Calu3 (cell line): ENCODE data around the gene PEX1. TPM values are rescaled to one million over a fixed set of nuclear protein-coding genes. Genes with fewer than 3 reads are reported as not detected.

ENCODE experiments used
- BruUV-seq: library from RNA; stranded (reverse); fragments of 400-500 nt; replicated peaks from 2 replicates; lab custom pipeline; 2021; lab: Mats Ljungman, UMichigan
- CTCF ChIA-PET: fragments of 300-600 bp; sonication (Branson Sonifier 250); formaldehyde crosslinking; loops from one replicate; lab custom pipeline; 2022; ENCODE audit warnings: antibody characterized with exemption; lab: Charles Lee
- DNase-seq: peaks from one replicate; pipeline ENCODE4 v3.0.0; 2022
- H3K27ac Mint-ChIP-seq: one replicate; pipeline ENCODE4 v1.8.0; 2022; ENCODE audit warnings: mixed read lengths; ENCODE audit not compliant: unreplicated experiment
- H3K27me3 Mint-ChIP-seq: one replicate; pipeline ENCODE4 v1.8.0; 2022; ENCODE audit warnings: mixed read lengths; ENCODE audit not compliant: unreplicated experiment
- H3K36me3 Mint-ChIP-seq: one replicate; pipeline ENCODE4 v1.8.0; 2022; ENCODE audit warnings: mild to moderate bottlenecking, moderate library complexity, mixed read lengths; ENCODE audit not compliant: insufficient read depth, unreplicated experiment
- H3K4me1 Mint-ChIP-seq: one replicate; pipeline ENCODE4 v1.8.0; 2022; ENCODE audit warnings: mild to moderate bottlenecking, low read depth, mixed read lengths; ENCODE audit not compliant: unreplicated experiment
- H3K4me3 Mint-ChIP-seq: one replicate; pipeline ENCODE4 v1.8.0; 2022; ENCODE audit warnings: mild to moderate bottlenecking, low read depth, moderate library complexity, mixed read lengths; ENCODE audit not compliant: unreplicated experiment
- H3K9me3 Mint-ChIP-seq: one replicate; pipeline ENCODE4 v1.8.0; 2022; ENCODE audit warnings: low read depth, mixed read lengths; ENCODE audit not compliant: unreplicated experiment
- intact Hi-C: fragments of 100-400 bp; cut with micrococcal nuclease; formaldehyde crosslinking; loops from one replicate; pipeline ENCODE4 v1.10.0; 2022; ENCODE audit not compliant: unreplicated experiment
- total RNA-seq: library from RNA; stranded (reverse); gene quantifications from 2 replicates; pipeline ENCODE4 v1.2.3, GENCODE V29; 2022
- TF ChIP-seq, protein P1 (sequence below): fragments of 200-600 bp; IDR thresholded peaks from one replicate; pipeline ENCODE4 v1.8.0; 2022; ENCODE audit warnings: antibody characterized with exemption; ENCODE audit not compliant: unreplicated experiment

The PEX1 gene
- total RNA-seq, 1 experiment from 2014 or later = 10.1 TPM

DNA sequence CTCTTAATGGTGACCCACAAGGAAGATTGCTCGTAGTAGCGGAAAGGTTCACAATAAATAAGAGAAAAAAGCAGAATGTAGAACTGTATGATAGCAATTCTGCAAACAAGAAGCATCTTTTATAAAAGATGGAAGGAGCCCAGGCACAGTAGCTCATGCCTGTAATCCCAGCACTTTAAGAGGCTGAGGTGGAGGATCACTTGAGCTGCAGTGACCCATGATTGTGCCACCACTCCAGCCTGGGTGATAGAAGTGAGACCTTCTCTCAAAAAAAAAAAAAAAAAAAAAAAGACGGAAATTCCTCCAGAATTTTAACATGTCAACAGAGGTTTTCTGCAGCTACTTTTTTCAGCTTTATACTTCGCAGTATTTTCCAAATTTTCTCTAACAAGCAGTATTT, 67.8 kb downstream of the PEX1 start:
- BruUV-seq = no TSS peak
- Mint-ChIP-seq H3K9me3 (no peaks in the 10 kb centered on the region), H3K4me1 (no peaks in the 10 kb centered on the region), H3K27ac (no peak overlapping the region), H3K4me3 (no peak overlapping the region), H3K36me3 (peaks cover 5% of the 10 kb centered on the region), H3K27me3 (no peaks in the 10 kb centered on the region)
- no peak for DNase-seq
- CTCF ChIA-PET = no interaction called here
- TF ChIP-seq, protein P1, sequence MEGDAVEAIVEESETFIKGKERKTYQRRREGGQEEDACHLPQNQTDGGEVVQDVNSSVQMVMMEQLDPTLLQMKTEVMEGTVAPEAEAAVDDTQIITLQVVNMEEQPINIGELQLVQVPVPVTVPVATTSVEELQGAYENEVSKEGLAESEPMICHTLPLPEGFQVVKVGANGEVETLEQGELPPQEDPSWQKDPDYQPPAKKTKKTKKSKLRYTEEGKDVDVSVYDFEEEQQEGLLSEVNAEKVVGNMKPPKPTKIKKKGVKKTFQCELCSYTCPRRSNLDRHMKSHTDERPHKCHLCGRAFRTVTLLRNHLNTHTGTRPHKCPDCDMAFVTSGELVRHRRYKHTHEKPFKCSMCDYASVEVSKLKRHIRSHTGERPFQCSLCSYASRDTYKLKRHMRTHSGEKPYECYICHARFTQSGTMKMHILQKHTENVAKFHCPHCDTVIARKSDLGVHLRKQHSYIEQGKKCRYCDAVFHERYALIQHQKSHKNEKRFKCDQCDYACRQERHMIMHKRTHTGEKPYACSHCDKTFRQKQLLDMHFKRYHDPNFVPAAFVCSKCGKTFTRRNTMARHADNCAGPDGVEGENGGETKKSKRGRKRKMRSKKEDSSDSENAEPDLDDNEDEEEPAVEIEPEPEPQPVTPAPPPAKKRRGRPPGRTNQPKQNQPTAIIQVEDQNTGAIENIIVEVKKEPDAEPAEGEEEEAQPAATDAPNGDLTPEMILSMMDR = no peak
- intact Hi-C loops = no loop called here

DNA sequence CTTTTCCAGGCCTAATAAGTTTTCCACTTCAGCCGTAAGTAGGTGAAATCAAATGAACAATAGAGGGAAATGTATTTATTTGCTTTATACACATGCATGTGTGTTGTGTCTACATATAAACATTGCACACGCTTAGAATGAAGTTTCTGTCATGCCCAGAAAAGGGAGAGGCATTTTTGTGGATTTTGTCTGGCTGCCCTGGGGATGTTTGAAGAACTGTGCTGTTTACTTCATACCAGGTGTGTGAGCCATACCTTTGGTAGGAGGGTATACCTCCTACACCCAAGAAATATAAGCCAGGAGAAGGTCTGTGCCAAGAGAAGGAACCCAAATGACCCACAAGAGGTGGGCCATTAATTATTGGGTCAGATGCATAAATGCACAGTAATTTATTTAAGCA, 68.2 kb downstream of the PEX1 start:
- Mint-ChIP-seq H3K36me3 (peaks cover 5% of the 10 kb centered on the region), H3K27me3 (no peaks in the 10 kb centered on the region), H3K4me1 (no peaks in the 10 kb centered on the region), H3K4me3 (no peak overlapping the region), H3K9me3 (no peaks in the 10 kb centered on the region), H3K27ac (no peak overlapping the region)
- CTCF ChIA-PET = no interaction called here
- DNase-seq = no peak
- intact Hi-C loops = no loop called here
- TF ChIP-seq, protein P1 = no peak
- BruUV-seq = no TSS peak

DNA sequence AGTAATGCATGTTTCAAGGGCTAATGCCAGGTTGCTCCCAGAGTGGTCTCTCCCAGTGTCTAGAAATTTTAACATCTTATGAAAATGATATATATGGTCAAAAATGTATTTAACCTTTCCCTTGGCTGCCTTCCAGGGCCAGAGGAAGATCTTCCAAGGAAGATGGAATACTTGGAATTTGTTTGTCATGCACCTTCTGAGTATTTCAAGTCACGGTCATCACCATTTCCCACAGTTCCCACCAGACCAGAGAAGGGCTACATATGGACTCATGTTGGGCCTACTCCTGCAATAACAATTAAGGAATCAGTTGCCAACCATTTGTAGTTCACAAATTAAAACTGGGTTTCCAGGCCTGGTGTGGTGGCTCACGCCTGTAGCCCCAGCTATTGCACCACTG, 72.1 kb downstream of the PEX1 start:
- CTCF ChIA-PET = interaction anchor here (0.7 kb wide), 1 partner anchor 342 kb away, joined by 3 read pairs; no protein-coding TSS in a partner anchor
- Mint-ChIP-seq H3K27ac (no peak overlapping the region), H3K27me3 (no peaks in the 10 kb centered on the region), H3K4me3 (no peak overlapping the region), H3K4me1 (peaks cover 1% of the 10 kb centered on the region), H3K36me3 (peaks cover 12% of the 10 kb centered on the region), H3K9me3 (no peaks in the 10 kb centered on the region)
- TF ChIP-seq, protein P1 = no peak
- DNase-seq = no peak
- no TSS peak for BruUV-seq
- intact Hi-C loops = no loop called here

DNA sequence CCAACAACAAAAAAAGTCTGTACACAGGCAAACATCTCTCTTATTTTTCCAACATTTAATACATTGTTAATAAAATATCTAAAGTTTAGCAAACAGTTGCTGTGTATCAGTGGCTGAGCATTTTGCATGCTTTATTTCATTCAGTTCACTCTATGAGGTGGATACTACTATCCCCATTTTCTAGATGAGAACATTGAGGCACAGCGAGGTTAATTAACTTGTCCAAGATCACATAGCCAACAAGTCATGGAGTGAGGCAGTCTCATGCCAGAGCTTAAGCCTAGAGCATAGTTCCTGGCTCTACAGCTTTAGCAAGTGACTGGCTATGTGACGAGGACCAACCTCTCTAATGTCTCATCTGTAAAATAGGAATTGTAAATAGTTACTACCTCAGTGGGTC, 76.7 kb downstream of the PEX1 start:
- peaks cover 33% of the 10 kb centered on the region for H3K36me3 Mint-ChIP-seq
- H3K27ac Mint-ChIP-seq = no peak overlapping the region
- TF ChIP-seq, protein P1 = no peak
- intact Hi-C loops = no loop called here
- no TSS peak for BruUV-seq
- H3K4me3 Mint-ChIP-seq = no peak overlapping the region
- no peaks in the 10 kb centered on the region for H3K9me3 Mint-ChIP-seq
- CTCF ChIA-PET = no interaction called here
- DNase-seq = no peak
- peaks cover 8% of the 10 kb centered on the region for H3K4me1 Mint-ChIP-seq
- no peaks in the 10 kb centered on the region for H3K27me3 Mint-ChIP-seq
